ENCODE results near the gene RCN2. TPM values are rescaled to one million over a fixed set of nuclear protein-coding genes. Genes with fewer than 3 reads are reported as not detected.
"Not testable (repeated sequence)": the region's sequence is repeated elsewhere in the genome, so short reads cannot be mapped to it uniquely, and the experiment has no call there.

Gene RCN2, protein sequence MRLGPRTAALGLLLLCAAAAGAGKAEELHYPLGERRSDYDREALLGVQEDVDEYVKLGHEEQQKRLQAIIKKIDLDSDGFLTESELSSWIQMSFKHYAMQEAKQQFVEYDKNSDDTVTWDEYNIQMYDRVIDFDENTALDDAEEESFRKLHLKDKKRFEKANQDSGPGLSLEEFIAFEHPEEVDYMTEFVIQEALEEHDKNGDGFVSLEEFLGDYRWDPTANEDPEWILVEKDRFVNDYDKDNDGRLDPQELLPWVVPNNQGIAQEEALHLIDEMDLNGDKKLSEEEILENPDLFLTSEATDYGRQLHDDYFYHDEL
- total RNA-seq: 100 to 1,000 TPM in 1 of 2 donors, 10 to 100 TPM in 1; 64.1 to 103 TPM
- 100 to 1,000 TPM; 149 to 171 TPM for polyA plus RNA-seq (ENCODE audit: insufficient read length in 2 of 2)
- long read RNA-seq, donor 1, full-length matches to known transcripts: 97 of 126 reads
- long read RNA-seq, donor 1, partial matches to known transcripts: 29 of 126 reads
- long read RNA-seq, donor 1, other reads (novel, unspliced or antisense): 0 of 126 reads
- long read RNA-seq, donor 2, full-length matches to known transcripts: 37 of 37 reads
- long read RNA-seq, donor 2, partial matches to known transcripts: 0 of 37 reads
- long read RNA-seq, donor 2, other reads (novel, unspliced or antisense): 0 of 37 reads
- long read RNA-seq, donor 3, full-length matches to known transcripts: 43 of 43 reads
- long read RNA-seq, donor 3, partial matches to known transcripts: 0 of 43 reads
- long read RNA-seq, donor 3, other reads (novel, unspliced or antisense): 0 of 43 reads
- long read RNA-seq, donor 4, full-length matches to known transcripts: 153 of 181 reads
- long read RNA-seq, donor 4, partial matches to known transcripts: 28 of 181 reads
- long read RNA-seq, donor 4, other reads (novel, unspliced or antisense): 0 of 181 reads

DNA sequence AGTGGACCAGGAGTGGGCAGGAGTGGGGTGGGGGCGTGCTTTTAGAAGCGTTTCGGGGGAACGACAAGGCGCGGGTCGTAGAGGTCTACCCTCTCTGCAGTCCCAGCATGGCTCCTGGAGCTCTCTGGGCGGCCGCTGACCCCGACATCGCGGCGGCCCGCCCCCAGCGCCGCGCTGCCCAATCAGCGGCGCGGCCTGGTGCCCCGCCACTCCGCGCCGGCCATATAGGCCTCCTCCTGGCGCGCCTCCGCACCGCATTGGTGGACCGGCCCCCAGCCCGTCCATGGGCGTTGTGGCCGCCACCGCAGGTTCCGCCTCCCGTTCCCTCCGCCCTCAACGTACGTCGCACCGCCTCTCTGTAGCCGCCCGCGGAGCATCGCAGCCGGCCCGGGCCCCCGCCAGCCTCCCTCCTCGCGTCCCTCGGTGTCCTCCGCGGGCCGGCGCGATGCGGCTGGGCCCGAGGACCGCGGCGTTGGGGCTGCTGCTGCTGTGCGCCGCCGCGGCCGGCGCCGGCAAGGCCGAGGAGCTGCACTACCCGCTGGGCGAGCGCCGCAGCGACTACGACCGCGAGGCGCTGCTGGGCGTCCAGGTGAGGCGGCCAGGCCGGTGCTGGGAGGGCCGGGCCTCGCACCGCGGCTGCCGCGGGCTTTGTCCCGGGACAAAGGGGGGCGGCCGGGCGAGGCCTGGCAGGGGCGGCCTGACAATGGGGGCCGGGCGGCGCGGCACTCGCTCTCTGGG lies at the start of gene RCN2:
Gene RCN2 (plus strand): TSS at position 353 of the 738 bp plus-strand sequence. CDS start 93 bp downstream, at position 446.
- WGBS (ENCODE audit: insufficient coverage): under 1% methylated on average over 94 of the region's 96 CpGs
- peak; percentile 76 to 98 (median 90) for DNase-seq (ENCODE audit: low read depth in 4 of 6, low spot score in 6 of 6)
- peak within 1 kb of the TSS; percentile 74 for H3K27ac ChIP-seq (ENCODE audit: low read depth, low read length)
- peak within 1 kb of the TSS; percentile 75 for H3K4me3 ChIP-seq (ENCODE audit: low read depth, low read length)
- no peaks in the 10 kb centered on the region for H3K9me3 ChIP-seq (ENCODE audit: control insufficient read depth, insufficient read depth, low read length)
- H3K36me3 ChIP-seq (ENCODE audit: control insufficient read depth, insufficient read depth, low read length): peaks cover 10% of the 10 kb centered on the region
- H3K27me3 ChIP-seq (ENCODE audit: control insufficient read depth, insufficient read depth, low read length): no peaks in the 10 kb centered on the region
- peaks cover 3% of the 10 kb centered on the region for H3K4me1 ChIP-seq (ENCODE audit: control insufficient read depth, insufficient read depth, low read length)

- Histone ChIP-seq H3K27me3 (ENCODE audit: control insufficient read depth, insufficient read depth, low read length) (no peaks in the 10 kb centered on the region), H3K36me3 (ENCODE audit: control insufficient read depth, insufficient read depth, low read length) (peaks cover 8% of the 10 kb centered on the region), H3K4me1 (ENCODE audit: control insufficient read depth, insufficient read depth, low read length) (no peaks in the 10 kb centered on the region), H3K9me3 (ENCODE audit: control insufficient read depth, insufficient read depth, low read length) (no peaks in the 10 kb centered on the region), H3K27ac (ENCODE audit: low read depth, low read length) (no peak overlapping the region), H3K4me3 (ENCODE audit: low read depth, low read length) (no peak overlapping the region)
- WGBS (ENCODE audit: insufficient coverage): 93% methylated on average over 2 of the region's 2 CpGs
- no peak for DNase-seq (ENCODE audit: low read depth in 4 of 6, low spot score in 6 of 6)
Measured at GRCh38 chr15:76885212-76885611, 46.3 kb upstream of the RCN2 start.

DNA sequence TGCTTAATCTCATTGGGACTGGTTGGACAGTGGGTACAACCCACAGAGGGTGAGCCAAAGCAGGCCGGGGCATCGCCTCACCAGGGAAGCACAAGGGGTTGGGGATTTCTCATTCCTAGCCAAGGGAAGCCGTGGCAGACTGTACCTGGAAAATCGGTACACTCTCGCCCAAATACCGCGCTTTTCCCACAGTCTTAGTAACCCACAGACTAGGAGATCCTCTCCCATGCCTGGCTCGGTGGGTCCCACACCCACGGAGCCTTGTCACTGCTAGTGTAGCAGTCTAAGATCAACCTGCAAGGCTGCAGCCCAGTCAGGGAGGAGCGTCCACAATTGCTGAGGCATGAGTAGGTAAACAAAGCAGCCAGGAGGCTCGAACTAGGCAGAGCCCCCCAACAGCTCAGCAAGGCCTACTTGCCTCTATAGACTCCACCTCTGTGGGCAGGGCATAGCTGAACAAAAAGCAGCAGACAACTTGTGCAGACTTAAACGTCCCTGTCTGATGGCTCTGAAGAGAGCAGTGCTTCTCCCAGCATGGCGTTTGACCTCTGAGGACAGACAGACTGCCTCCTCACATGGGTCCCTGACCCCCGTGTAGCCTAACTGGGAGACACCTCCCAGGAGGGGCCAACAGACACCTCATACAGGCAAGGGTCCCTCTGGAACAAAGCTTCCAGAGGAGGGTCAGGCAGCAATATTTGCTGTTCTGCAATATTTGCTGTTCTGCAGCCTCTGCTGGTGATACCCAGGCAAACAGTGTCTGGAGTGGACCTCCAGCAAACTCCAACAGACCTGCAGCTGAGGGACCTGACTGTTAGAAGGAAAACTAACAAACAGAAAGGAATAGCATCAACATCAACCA lies 44.0 kb upstream of the RCN2 start:
- H3K36me3 ChIP-seq (ENCODE audit: control insufficient read depth, insufficient read depth, low read length); H3K4me3 ChIP-seq (ENCODE audit: low read depth, low read length); H3K9me3 ChIP-seq (ENCODE audit: control insufficient read depth, insufficient read depth, low read length); H3K27me3 ChIP-seq (ENCODE audit: control insufficient read depth, insufficient read depth, low read length); H3K27ac ChIP-seq (ENCODE audit: low read depth, low read length); H3K4me1 ChIP-seq (ENCODE audit: control insufficient read depth, insufficient read depth, low read length); DNase-seq (ENCODE audit: low read depth in 4 of 6, low spot score in 6 of 6): not testable (repeated sequence)
- 91% methylated on average over 10 of the region's 14 CpGs for WGBS (ENCODE audit: insufficient coverage)

DNA sequence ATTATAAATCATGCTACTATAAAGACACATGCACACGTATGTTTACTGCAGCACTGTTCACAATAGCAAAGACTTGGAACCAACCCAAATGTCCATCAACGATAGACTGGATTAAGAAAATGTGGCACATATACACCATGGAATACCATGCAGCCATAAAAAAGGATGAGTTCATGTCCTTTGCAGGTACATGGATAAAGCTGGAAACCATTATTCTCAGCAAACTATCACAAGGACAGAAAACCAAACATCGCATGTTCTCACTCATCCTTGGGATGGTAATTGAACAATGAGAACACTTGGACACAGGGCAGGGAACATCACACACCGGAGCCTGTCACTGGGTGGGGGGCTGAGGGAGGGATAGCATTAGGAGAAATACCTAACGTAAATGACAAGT lies 38.7 kb upstream of the RCN2 start:
- H3K4me3 ChIP-seq (ENCODE audit: low read depth, low read length); H3K27ac ChIP-seq (ENCODE audit: low read depth, low read length); H3K9me3 ChIP-seq (ENCODE audit: control insufficient read depth, insufficient read depth, low read length); DNase-seq (ENCODE audit: low read depth in 4 of 6, low spot score in 6 of 6); H3K27me3 ChIP-seq (ENCODE audit: control insufficient read depth, insufficient read depth, low read length); H3K4me1 ChIP-seq (ENCODE audit: control insufficient read depth, insufficient read depth, low read length); H3K36me3 ChIP-seq (ENCODE audit: control insufficient read depth, insufficient read depth, low read length): not testable (repeated sequence)
- no CpG with 5 or more reads among the region's 5 CpGs for WGBS (ENCODE audit: insufficient coverage)

DNA sequence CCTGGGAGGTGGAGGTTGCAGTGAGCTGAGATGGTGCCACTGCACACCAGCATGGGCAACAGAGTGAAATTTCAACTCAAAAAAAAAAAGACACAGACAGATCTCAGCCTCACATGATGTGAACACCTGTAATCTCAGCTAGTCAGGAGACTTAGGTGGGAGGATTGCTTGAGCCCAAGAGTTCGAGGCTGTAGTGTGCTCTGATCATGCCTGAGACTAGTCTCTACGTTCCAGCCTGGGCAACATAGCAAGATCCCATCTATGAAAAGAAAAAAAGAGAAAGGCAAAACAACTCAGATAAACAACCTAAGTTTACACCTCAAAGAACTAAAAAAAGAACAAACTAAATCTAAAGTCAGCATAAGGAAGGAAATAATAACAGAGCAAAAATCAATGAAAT lies 37.4 kb upstream of the RCN2 start:
- no peaks in the 10 kb centered on the region for H3K4me1 ChIP-seq (ENCODE audit: control insufficient read depth, insufficient read depth, low read length)
- H3K4me3 ChIP-seq (ENCODE audit: low read depth, low read length): no peak overlapping the region
- no peak for DNase-seq (ENCODE audit: low read depth in 4 of 6, low spot score in 6 of 6)
- WGBS (ENCODE audit: insufficient coverage): no CpG with 5 or more reads among the region's 2 CpGs
- H3K27me3 ChIP-seq (ENCODE audit: control insufficient read depth, insufficient read depth, low read length): no peaks in the 10 kb centered on the region
- no peak overlapping the region for H3K27ac ChIP-seq (ENCODE audit: low read depth, low read length)
- peaks cover 4% of the 10 kb centered on the region for H3K9me3 ChIP-seq (ENCODE audit: control insufficient read depth, insufficient read depth, low read length)
- peaks cover 9% of the 10 kb centered on the region for H3K36me3 ChIP-seq (ENCODE audit: control insufficient read depth, insufficient read depth, low read length)

DNA sequence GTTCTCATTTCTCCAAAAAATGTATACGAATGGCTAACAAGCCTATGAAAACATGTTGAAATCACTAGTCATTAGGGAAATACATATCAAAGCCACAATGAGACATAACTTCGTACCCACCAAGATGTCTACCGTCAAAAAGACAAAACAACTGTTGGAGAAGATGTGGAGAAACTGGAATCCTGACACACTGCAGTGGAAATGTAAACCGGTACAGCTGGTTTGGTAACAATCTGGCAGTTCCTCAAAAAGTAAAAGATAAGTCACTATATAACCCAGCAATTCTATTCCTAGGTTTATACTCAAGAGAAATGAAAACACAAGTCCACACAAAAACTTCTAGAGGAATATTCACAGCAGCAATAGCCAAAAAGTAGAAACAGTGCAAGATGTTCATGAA lies 33.4 kb upstream of the RCN2 start:
- Histone ChIP-seq H3K4me1 (ENCODE audit: control insufficient read depth, insufficient read depth, low read length) (no peaks in the 10 kb centered on the region), H3K27ac (ENCODE audit: low read depth, low read length) (no peak overlapping the region), H3K9me3 (ENCODE audit: control insufficient read depth, insufficient read depth, low read length) (peaks cover 4% of the 10 kb centered on the region), H3K27me3 (ENCODE audit: control insufficient read depth, insufficient read depth, low read length) (no peaks in the 10 kb centered on the region), H3K36me3 (ENCODE audit: control insufficient read depth, insufficient read depth, low read length) (peaks cover 10% of the 10 kb centered on the region), H3K4me3 (ENCODE audit: low read depth, low read length) (no peak overlapping the region)
- no peak for DNase-seq (ENCODE audit: low read depth in 4 of 6, low spot score in 6 of 6)
- no CpG with 5 or more reads among the region's 4 CpGs for WGBS (ENCODE audit: insufficient coverage)

DNA sequence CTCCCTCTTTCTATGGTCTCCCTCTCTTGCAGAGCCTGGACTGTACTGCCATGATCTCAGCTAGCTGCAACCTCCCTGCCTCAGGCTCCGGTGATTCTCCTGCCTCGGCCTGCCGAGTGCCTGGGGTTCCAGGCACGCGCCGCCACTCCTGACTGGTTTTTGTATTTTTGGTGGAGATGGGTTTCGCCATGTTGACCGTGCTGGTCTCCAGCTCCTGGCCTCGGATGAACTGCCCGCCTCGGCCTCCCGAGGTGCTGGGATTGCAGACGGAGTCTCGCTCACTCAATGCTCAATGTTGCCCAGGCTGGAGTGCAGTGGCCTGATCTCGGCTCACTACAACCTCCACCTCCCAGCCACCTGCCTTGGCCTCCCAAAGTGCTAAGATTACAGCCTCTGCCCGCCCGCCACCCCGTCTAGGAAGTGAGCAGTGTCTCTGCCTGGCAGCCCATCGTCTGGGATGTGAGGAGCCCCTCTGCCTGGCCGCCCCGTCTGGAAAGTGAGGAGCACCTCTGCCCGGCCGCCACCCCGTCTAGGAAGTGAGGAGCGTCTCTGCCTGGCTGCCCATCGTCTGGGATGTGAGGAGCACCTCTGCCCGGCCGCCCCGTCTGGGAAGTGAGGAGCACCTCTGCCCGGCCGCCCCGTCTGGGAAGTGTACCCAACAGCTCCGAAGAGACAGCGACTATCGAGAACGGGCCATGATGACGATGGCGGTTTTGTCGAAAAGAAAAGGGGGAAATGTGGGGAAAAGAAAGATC lies 32.2 kb upstream of the RCN2 start:
- H3K4me1 ChIP-seq (ENCODE audit: control insufficient read depth, insufficient read depth, low read length); H3K27ac ChIP-seq (ENCODE audit: low read depth, low read length); H3K27me3 ChIP-seq (ENCODE audit: control insufficient read depth, insufficient read depth, low read length); H3K4me3 ChIP-seq (ENCODE audit: low read depth, low read length); DNase-seq (ENCODE audit: low read depth in 4 of 6, low spot score in 6 of 6); H3K9me3 ChIP-seq (ENCODE audit: control insufficient read depth, insufficient read depth, low read length): not testable (repeated sequence)
- WGBS (ENCODE audit: insufficient coverage): 95% methylated on average over 29 of the region's 39 CpGs
- H3K36me3 ChIP-seq (ENCODE audit: control insufficient read depth, insufficient read depth, low read length): peaks cover 10% of the 10 kb centered on the region

GRCh38 chr15:76899931-76900310 lies 31.6 kb upstream of the RCN2 start:
- not testable (repeated sequence) for H3K27me3 ChIP-seq (ENCODE audit: control insufficient read depth, insufficient read depth, low read length); H3K9me3 ChIP-seq (ENCODE audit: control insufficient read depth, insufficient read depth, low read length); DNase-seq (ENCODE audit: low read depth in 4 of 6, low spot score in 6 of 6); H3K4me3 ChIP-seq (ENCODE audit: low read depth, low read length); H3K27ac ChIP-seq (ENCODE audit: low read depth, low read length); H3K4me1 ChIP-seq (ENCODE audit: control insufficient read depth, insufficient read depth, low read length)
- no CpG with 5 or more reads among the region's 6 CpGs for WGBS (ENCODE audit: insufficient coverage)
- H3K36me3 ChIP-seq (ENCODE audit: control insufficient read depth, insufficient read depth, low read length): peaks cover 10% of the 10 kb centered on the region
